IMR-90 (cell line): ENCODE results near the gene RIMBP2.

ENCODE experiments used
- BHLHE40 ChIP-seq: fragments of 150-350 bp; IDR thresholded peaks from 2 replicates; pipeline ENCODE4 v1.6.1; 2016; ENCODE audit warnings: mild to moderate bottlenecking, low read depth, low read length
- MAFK ChIP-seq: IDR thresholded peaks from 2 replicates; pipeline ENCODE4 v1.6.1; 2012; ENCODE audit warnings: low read depth, low read length, improper control_type of control experiment
- MXI1 ChIP-seq: IDR thresholded peaks from 2 replicates; pipeline ENCODE4 v1.6.1; 2012; ENCODE audit warnings: low read depth, mild to moderate bottlenecking, low read length, moderate library complexity, borderline replicate concordance
- POLR2A ChIP-seq: IDR thresholded peaks from 2 replicates; pipeline ENCODE4 v1.6.1; 2012; ENCODE audit warnings: mild to moderate bottlenecking, low read depth, low read length
- RAD21 ChIP-seq: IDR thresholded peaks from 2 replicates; pipeline ENCODE4 v1.6.1; 2012; ENCODE audit warnings: low read length, improper control_type of control experiment
- RFX5 ChIP-seq: IDR thresholded peaks from 2 replicates; pipeline ENCODE4 v1.8.0; 2012; ENCODE audit warnings: low read depth, mild to moderate bottlenecking, low read length, moderate library complexity
- TF ChIP-seq, protein P1 (sequence below): conservative IDR thresholded peaks from 2 replicates; pipeline ENCODE4 v1.5.1; 2012; ENCODE audit warnings: mild to moderate bottlenecking, low read depth, low read length, improper control_type of control experiment
- TF ChIP-seq, protein P2 (sequence below): fragments of 150-350 bp; IDR thresholded peaks from 2 replicates; pipeline ENCODE4 v1.6.1; 2017; ENCODE audit warnings: mild to moderate bottlenecking, antibody characterized with exemption, low read length, low read depth

DNA sequence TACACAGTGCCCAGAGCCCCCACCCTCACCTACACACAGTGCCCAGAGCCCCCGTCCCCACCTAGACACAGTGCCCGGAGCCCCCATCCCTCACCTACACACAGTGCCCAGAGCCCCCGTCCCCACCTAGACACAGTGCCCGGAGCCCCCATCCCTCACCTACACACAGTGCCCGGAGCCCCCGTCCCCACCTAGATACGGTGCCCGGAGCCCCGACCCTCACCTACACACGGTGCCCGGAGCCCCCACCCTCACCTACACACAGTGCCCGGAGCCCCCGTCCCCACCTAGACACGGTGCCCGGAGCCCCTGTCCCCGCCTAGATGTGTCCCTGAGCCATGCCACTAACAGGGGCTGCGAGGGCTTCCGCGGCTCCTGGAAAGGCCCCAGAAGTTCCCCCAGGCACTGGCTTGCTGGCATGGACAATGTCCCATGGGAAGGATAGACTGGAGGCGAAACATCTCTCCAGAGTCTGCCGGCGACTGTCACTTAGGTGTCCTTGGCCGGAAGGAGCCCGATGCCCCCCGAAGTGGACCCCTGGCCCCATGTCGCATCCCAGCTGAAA lies 232.4 kb downstream of the RIMBP2 start:
- TF ChIP-seq, protein P1, sequence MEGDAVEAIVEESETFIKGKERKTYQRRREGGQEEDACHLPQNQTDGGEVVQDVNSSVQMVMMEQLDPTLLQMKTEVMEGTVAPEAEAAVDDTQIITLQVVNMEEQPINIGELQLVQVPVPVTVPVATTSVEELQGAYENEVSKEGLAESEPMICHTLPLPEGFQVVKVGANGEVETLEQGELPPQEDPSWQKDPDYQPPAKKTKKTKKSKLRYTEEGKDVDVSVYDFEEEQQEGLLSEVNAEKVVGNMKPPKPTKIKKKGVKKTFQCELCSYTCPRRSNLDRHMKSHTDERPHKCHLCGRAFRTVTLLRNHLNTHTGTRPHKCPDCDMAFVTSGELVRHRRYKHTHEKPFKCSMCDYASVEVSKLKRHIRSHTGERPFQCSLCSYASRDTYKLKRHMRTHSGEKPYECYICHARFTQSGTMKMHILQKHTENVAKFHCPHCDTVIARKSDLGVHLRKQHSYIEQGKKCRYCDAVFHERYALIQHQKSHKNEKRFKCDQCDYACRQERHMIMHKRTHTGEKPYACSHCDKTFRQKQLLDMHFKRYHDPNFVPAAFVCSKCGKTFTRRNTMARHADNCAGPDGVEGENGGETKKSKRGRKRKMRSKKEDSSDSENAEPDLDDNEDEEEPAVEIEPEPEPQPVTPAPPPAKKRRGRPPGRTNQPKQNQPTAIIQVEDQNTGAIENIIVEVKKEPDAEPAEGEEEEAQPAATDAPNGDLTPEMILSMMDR = no peak
- TF ChIP-seq POLR2A (no peak), MAFK (no peak), BHLHE40 (no peak), MXI1 (no peak), RFX5 (no peak), RAD21 (no peak)
- TF ChIP-seq, protein P2, sequence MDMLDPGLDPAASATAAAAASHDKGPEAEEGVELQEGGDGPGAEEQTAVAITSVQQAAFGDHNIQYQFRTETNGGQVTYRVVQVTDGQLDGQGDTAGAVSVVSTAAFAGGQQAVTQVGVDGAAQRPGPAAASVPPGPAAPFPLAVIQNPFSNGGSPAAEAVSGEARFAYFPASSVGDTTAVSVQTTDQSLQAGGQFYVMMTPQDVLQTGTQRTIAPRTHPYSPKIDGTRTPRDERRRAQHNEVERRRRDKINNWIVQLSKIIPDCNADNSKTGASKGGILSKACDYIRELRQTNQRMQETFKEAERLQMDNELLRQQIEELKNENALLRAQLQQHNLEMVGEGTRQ = no peak
